H1 (cell line): ENCODE data around the gene SLC35F1.

Source experiments
- CEBPB ChIP-seq: IDR thresholded peaks from 2 replicates; pipeline ENCODE4 v1.6.1; 2012; ENCODE audit warnings: low read depth, low read length
- JUND ChIP-seq: IDR thresholded peaks from 2 replicates; pipeline ENCODE4 v1.6.1; 2011; ENCODE audit warnings: mild to moderate bottlenecking, improper control_type of control experiment, low read length
- TAF1 ChIP-seq: IDR thresholded peaks from 2 replicates; pipeline ENCODE4 v1.6.1; 2011; ENCODE audit warnings: mild to moderate bottlenecking, low read depth, low read length
- TF ChIP-seq, protein P1 (sequence below), 3 experiments: IDR thresholded peaks; 1 replicate in 2 of 3; 2 replicates in 1 of 3; pipeline versions ENCODE4 v1.5.1 to v1.6.1; 2011; ENCODE audit warnings: low read length in 3 of 3, mild to moderate bottlenecking in 3 of 3, inconsistent platforms in 2 of 3, low read depth in 1 of 3, moderate library complexity in 1 of 3; ENCODE audit not compliant: insufficient read depth in 1 of 3; ENCODE audit errors: control extremely low read depth in 1 of 3

DNA sequence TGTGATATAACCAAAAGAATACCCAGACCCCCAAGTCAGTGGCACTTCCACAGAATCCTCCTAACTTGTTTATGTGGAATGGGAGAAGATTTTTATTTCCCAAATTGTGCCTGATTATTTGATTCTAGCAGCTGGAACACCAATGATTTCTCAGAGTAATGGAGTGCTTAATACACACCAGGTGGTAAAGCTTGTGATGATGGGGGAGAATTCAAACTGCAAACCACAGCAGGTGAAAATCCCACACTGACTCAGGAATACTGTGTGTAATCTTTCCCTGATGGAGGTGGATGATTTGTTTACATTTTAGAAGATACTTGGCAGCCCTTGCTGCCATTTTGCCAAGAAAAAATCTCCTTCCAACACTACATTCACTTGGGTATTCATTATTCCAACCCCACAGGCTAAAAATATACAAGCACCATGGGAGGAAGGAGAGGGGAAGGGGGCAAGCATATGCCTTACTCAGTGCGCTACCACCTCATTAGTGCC, 428.3 kb downstream of the SLC35F1 start:
- no peak for TF ChIP-seq TAF1
- no peak for TF ChIP-seq JUND
- no peak for TF ChIP-seq CEBPB
- TF ChIP-seq, protein P1, sequence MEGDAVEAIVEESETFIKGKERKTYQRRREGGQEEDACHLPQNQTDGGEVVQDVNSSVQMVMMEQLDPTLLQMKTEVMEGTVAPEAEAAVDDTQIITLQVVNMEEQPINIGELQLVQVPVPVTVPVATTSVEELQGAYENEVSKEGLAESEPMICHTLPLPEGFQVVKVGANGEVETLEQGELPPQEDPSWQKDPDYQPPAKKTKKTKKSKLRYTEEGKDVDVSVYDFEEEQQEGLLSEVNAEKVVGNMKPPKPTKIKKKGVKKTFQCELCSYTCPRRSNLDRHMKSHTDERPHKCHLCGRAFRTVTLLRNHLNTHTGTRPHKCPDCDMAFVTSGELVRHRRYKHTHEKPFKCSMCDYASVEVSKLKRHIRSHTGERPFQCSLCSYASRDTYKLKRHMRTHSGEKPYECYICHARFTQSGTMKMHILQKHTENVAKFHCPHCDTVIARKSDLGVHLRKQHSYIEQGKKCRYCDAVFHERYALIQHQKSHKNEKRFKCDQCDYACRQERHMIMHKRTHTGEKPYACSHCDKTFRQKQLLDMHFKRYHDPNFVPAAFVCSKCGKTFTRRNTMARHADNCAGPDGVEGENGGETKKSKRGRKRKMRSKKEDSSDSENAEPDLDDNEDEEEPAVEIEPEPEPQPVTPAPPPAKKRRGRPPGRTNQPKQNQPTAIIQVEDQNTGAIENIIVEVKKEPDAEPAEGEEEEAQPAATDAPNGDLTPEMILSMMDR (IDR thresholded peaks at IDR 0.05; ENCODE audit: control extremely low read depth in 1 of 3, insufficient read depth in 1 of 3, low read depth in 1 of 3, low read length in 3 of 3), result no peak
